Activated naive CD8-positive, alpha-beta T cell treated with anti-CD3 and anti-CD28 coated beads, Interleukin-2, amount 50 U/mL, for 16 hours (primary cell): ENCODE results near the gene RARG.

Source experiments
- DNase-seq: peaks from one replicate; pipeline ENCODE4 v3.0.0-alpha.2; 2020; ENCODE audit warnings: low read depth, low spot score

The RARG gene

DNA sequence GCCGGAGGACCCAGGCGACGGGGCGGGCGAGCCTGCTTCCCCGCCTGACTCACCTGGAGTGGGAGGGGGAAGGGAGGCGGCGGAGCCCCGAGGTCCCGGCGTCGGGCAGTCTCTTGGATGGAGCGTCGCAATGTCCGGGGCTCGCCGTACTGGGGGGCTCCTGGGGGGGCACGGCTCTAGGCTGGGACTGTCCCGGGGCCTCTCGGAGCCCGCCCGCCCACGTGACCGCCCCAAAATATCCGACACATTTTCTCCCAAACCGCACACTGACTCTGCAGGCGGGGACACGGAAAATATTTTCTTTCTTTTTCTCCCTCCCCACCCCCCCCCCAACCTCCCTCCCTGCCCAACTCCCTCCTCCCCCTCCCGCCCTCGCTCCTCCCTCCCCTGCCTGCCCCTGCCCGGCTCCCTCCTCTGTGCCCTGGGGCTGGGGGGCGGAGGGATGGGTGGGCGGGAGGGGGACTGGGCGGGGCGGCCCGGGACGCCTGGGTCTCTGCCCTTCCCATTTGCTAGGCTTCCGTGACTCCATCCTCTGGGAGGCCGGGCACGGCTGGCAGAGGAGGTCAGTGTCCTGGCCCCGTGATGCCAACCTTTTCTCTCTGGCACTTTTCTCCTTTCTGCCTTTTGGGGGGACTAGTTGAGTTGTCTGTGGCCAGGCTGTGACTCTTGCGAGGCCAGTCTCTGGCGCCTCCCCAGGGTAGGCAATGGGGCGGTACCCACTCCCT lies at the start of gene RARG:
TSS of gene RARG (minus strand) at position 289 of the 725 bp plus-strand sequence. CDS start 4,664 bp downstream, outside the sequence.
- no peak for DNase-seq

DNA sequence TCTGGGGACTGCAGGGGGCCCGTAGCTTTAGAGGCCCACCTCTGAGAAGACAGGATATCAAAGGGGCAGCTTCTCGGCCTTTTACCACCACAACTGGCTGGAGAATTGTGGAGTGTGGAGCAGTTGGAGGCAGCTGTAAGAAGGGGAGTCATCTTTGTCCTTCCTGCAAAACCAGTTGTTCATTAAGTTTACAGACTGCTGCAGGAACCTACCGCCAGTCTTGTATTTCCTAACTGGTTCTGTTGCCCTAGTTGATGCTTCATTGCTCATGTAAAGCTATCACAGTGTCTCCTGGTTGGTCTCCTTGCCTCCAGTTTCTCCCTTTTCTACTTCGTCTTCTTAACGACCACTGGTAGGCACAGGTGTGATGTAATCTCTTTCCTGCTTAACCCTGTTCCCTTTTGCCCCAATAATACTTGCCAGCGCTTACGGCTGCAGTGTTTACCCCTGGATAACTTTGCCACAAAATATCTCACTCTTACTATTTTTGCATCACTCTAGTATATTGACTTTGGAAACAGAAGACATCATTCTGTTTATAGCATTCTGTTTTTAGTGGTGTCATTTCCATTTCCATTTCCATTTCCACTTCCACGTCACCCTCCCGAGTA lies 48.0 kb upstream of the RARG start:
- no peak for DNase-seq

- no peak for DNase-seq
These were observed 47.4 kb upstream of the RARG start for GRCh38 chr12:53279283-53279869.

DNA sequence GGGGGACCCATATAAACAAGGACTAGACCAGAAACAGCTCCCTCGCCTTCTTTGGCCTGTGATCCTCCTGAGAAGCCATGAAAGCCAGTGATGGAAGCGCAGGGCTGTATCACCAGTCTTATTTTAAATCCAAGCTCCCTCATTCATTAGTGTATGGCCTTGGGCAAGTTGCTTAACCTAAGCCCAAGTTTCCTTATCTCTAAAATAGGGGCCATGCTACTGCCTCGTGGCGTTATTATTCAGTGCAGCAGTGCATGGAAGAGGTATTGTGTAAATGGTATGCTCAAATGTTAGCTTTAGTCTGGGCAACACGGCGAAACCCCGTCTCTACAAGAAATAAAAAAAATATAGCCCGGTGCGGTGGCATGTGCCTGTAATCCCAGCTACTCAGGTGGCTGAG lies 46.0 kb upstream of the RARG start:
- no peak for DNase-seq

GRCh38 chr12:53276511-53276910 lies 44.5 kb upstream of the RARG start:
- DNase-seq, result no peak

DNA sequence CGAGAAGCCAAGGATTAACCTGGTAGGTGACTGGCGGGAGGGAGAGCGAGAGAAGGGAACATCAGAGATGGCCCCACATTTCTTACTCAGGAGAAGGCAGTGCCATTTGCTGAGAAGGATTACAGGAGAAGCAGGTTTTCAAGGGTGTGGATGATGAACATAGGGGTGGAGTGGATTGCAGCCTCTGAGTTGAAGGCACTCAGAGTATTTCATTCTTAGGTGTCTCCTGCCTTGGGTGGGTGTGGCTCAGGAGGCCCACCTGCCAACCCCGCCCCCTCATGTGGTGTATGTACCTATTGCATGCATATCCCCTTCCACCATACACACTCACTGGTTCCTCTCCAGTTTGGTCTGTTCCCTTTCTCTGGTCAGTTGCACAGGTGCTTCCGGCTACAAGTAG lies 42.4 kb upstream of the RARG start:
- no peak for DNase-seq

GRCh38 chr12:53268630-53269562 lies 36.9 kb upstream of the RARG start:
- DNase-seq, result no peak

DNA sequence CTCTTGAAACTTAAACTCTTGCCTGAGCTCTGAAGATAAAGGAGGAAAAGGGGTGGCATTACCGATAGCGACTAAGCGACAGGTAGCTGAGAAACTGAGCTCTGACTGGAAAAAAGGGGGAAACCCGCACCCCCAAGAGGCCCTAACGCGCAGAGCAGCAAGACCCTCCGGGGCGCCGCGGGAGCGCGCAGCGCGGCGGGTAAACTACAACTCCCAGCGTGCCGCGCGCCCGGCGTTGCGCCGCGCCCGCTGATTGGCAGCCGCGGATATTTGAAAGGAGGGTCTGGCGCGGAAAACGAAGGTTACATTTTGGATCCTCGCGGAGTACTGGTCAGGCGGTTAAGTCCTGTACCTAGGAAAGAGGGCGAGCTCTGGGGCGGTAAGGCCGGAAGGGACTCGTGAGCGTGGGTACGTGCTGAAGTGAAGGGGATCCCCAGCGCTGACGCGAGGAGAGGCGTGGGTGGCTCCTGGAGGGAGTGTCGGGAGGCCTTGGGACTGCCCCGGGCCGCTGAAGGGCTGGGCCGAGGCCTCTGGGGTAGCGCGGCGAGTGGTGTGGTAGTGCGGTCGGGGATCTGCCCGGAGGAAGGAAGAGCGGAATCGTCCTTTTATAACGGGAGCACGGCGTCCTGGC lies 36.1 kb upstream of the RARG start, which contains the start of gene ESPL1:
TSS of gene ESPL1 (plus strand) at position 301 of the 631 bp plus-strand sequence. CDS start 468 bp downstream, outside the sequence.
- peak; percentile 71 for DNase-seq

DNA sequence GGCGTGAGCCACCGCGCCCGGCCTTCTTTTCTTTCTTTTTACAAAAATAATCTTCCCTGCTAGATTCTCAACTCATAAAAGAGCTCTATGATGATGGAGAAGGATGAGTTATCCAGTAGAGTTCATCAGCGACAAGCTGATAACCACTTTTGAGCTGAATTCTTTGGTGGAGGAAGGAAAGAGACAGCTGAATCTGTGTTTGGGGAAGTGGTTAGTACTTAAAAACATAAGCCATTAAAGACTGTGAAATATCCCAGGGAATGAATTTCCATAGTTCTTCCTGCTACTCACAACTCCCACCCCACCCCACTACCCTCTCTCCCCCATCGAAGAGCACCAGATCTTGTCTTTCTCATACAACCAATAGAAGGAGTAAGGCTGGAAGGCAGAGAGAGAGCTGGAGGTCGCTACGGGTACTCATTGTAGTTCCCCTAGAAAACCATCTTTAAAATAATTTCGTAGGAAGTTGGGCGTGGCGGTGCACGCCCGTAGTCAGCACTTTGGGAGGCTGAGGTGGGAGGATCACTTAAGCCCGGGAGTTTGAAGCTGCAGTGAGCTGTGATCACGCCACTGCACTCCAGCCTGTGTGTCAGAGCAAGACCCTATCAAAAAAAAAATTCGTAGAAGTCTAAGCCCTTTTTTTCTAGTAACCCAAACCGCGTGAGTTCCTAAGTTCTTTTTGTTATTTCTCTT lies 35.4 kb upstream of the RARG start:
- no peak for DNase-seq

DNA sequence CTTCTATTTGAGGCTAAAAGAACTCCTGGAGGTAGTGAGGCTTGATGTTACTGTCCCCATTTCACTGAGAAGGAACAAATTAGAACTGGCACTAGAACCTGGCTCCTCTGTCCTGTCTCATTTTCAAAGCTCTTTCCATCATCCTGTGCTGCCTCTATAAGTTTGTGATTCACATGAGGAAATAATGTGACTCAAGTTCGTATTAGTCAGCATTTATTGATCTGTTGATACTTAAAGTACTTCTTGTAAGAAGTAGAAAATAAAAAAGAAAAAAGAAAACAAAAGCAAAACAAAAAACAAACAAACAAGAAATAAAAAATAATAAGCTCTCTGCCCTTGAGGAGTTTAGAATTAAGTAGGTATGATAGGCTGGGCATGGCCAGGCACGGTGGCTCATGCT lies 33.8 kb upstream of the RARG start:
- DNase-seq, result no peak

DNA sequence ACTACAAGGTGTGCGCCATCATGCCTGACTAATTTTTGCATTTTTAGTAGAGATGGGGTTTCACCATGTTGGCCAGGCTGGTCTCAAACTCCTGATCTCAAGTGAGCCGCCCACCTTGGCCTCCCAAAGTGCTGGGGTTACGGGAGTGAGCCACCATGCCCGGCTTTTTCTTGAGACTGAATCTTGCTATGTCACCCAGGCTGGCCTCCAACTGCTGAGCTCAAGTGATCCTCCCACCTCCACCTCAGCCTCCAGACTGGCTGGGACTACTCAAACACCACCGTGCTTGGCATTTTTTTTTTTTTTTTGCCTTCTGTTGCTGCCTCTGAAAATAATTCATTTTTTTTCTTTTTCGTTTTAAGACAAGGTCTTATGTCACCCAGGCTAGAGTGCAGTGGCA lies 27.9 kb upstream of the RARG start:
- no peak for DNase-seq

- no peak for DNase-seq
These were observed 26.8 kb upstream of the RARG start for GRCh38 chr12:53258541-53259539.

- no peak for DNase-seq
These were observed 24.0 kb upstream of the RARG start for GRCh38 chr12:53255996-53256395.

DNA sequence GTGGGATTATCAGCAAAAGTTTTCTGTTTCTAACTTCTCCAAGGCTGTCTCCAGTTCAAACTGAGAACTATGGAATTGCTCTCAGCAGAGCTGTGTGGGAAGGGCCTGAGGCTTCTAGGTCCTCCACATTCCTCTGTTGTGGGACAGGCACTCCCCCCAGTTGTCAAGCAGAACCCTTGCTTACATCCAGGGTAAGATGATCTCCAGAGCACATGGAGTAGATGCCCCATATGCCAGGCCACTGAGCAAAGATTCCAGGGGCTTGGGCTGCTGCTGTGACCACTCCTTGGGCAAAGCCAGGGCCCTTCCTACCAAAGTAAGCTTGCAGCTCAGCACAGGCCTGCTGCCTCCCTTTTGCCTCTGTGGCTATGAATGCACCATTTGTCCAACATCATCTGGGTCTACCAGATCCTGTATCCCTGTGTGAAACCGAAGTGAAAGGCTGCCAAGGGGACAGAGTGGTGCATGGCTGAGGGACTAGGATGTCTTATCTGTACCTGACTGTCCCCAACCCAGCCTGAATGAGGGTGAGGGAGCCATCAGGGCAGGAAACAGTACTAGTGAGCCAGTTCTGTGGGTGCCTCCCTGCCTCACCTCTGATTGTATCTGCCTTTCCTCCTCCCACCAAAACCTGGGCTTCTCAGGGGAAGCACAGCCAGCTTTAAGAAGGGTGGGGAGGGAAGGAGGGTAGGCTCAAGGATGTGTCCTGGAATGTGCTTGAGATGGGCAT lies 23.0 kb upstream of the RARG start:
- no peak for DNase-seq

- DNase-seq, result no peak
These were observed 21.3 kb upstream of the RARG start for GRCh38 chr12:53253298-53253697.

GRCh38 chr12:53252349-53252916 lies 20.4 kb upstream of the RARG start:
- DNase-seq, result no peak

GRCh38 chr12:53251477-53252348 lies 19.7 kb upstream of the RARG start:
- DNase-seq, result peak; percentile 18
